ENCODE data around the gene A3GALT2. TPM values are rescaled to one million over a fixed set of nuclear protein-coding genes. Genes with fewer than 3 reads are reported as not detected.

A3GALT2 gene
- total RNA-seq: under 1 TPM in 1 of 4 donors, not detected in 3; 0.58 TPM

GRCh38 chr1:33320619-33321165 is at the start of gene A3GALT2:
Gene A3GALT2 (minus strand): TSS chr1:33321098. CDS start chr1:33321098, 0 bp downstream.
- Histone ChIP-seq H3K9me3 (no peaks in the 10 kb centered on the region), H3K4me3 (no peak within 1 kb of the TSS), H3K27me3 (no peaks in the 10 kb centered on the region), H3K4me1 (no peaks in the 10 kb centered on the region), H3K27ac (no peak within 1 kb of the TSS), H3K36me3 (no peaks in the 10 kb centered on the region)
- intact Hi-C loops (cut with DNase I; ENCODE audit: low total_unique reads): no loop called here
- DNase-seq: no peak
- TF ChIP-seq CTCF (IDR thresholded peaks at IDR 0.05): no peak
- no peak for TF ChIP-seq POLR2A (IDR thresholded peaks at IDR 0.05)

- H3K27ac ChIP-seq: no peak overlapping the region
- intact Hi-C loops (cut with DNase I; ENCODE audit: low total_unique reads): no loop called here
These were observed 49.4 kb upstream of the A3GALT2 start for GRCh38 chr1:33370301-33370700.

GRCh38 chr1:33369764-33370163 is 48.9 kb upstream of the A3GALT2 start:
- H3K9me3 ChIP-seq: no peaks in the 10 kb centered on the region
- H3K27me3 ChIP-seq: no peaks in the 10 kb centered on the region
- no peak overlapping the region for H3K27ac ChIP-seq
- intact Hi-C loops (cut with DNase I; ENCODE audit: low total_unique reads): loop anchor here (5.0 kb wide), 2 partner anchors 72 to 103 kb away; partner anchors contain the start of gene ZSCAN20
- H3K36me3 ChIP-seq: no peaks in the 10 kb centered on the region
- TF ChIP-seq POLR2A (IDR thresholded peaks at IDR 0.05) (no peak), CTCF (IDR thresholded peaks at IDR 0.05) (no peak)
- DNase-seq: no peak
- no peak overlapping the region for H3K4me3 ChIP-seq
- peaks cover 0 to 8% of the 10 kb centered on the region in 2 donors for H3K4me1 ChIP-seq

More at GRCh38 chr1:33370301-33370700, 49.4 kb upstream of the A3GALT2 start:
- Histone ChIP-seq H3K9me3 (no peaks in the 10 kb centered on the region), H3K36me3 (no peaks in the 10 kb centered on the region), H3K27me3 (no peaks in the 10 kb centered on the region), H3K4me3 (no peak overlapping the region), H3K4me1 (peaks cover 0 to 4% of the 10 kb centered on the region in 2 donors)
- TF ChIP-seq CTCF (IDR thresholded peaks at IDR 0.05) (no peak), POLR2A (IDR thresholded peaks at IDR 0.05) (no peak)
- no peak for DNase-seq

GRCh38 chr1:33369081-33369480 is 48.2 kb upstream of the A3GALT2 start:
- TF ChIP-seq POLR2A (IDR thresholded peaks at IDR 0.05) (no peak), CTCF (IDR thresholded peaks at IDR 0.05) (no peak)
- Histone ChIP-seq H3K9me3 (no peaks in the 10 kb centered on the region), H3K4me1 (peaks cover 0 to 15% of the 10 kb centered on the region in 2 donors), H3K27me3 (no peaks in the 10 kb centered on the region), H3K4me3 (no peak overlapping the region), H3K27ac (no peak overlapping the region), H3K36me3 (no peaks in the 10 kb centered on the region)
- intact Hi-C loops (cut with DNase I; ENCODE audit: low total_unique reads): loop anchor here (5.0 kb wide), 2 partner anchors 72 to 103 kb away; partner anchors contain the start of gene ZSCAN20
- no peak for DNase-seq

- H3K36me3 ChIP-seq: no peaks in the 10 kb centered on the region
- H3K27me3 ChIP-seq: no peaks in the 10 kb centered on the region
- no peak for DNase-seq
- intact Hi-C loops (cut with DNase I; ENCODE audit: low total_unique reads): loop anchor here (5.0 kb wide), 2 partner anchors 71 to 104 kb away; partner anchors contain the start of gene ZSCAN20
- no peak overlapping the region for H3K4me3 ChIP-seq
- TF ChIP-seq CTCF (IDR thresholded peaks at IDR 0.05): no peak
- TF ChIP-seq POLR2A (IDR thresholded peaks at IDR 0.05): no peak
- H3K27ac ChIP-seq: no peak overlapping the region
- H3K9me3 ChIP-seq: no peaks in the 10 kb centered on the region
- peaks cover 0 to 20% of the 10 kb centered on the region in 2 donors for H3K4me1 ChIP-seq
These were observed 47.5 kb upstream of the A3GALT2 start for GRCh38 chr1:33368431-33368830.

All from uterus (tissue), 4 donors.